Measurements from ENCODE around the gene AKR1D1.

GRCh38 chr7:138122162-138122561, 45.9 kb downstream of the AKR1D1 start:
- TF ChIP-seq CTCF (IDR thresholded peaks at IDR 0.05; ENCODE audit: extremely low read depth in 1 of 2, insufficient read depth in 1 of 2, low read depth in 1 of 2, low read length in 2 of 2) (no peak), POLR2A (IDR thresholded peaks at IDR 0.05; ENCODE audit: low read depth, low read length) (no peak), POLR2AphosphoS5 (IDR thresholded peaks at IDR 0.05; ENCODE audit: insufficient read depth, low read depth, low read length) (no peak)
- TF ChIP-seq, protein P1, sequence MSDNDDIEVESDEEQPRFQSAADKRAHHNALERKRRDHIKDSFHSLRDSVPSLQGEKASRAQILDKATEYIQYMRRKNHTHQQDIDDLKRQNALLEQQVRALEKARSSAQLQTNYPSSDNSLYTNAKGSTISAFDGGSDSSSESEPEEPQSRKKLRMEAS (IDR thresholded peaks at IDR 0.05; ENCODE audit: insufficient read depth, insufficient read length), result no peak
